Fibroblast of the aortic adventitia (primary cell): ENCODE results near the gene SBNO2. TPM values are rescaled to one million over a fixed set of nuclear protein-coding genes. Genes with fewer than 3 reads are reported as not detected.

Experiments
- DNase-seq: peaks from one replicate; pipeline ENCODE4 v3.0.0-alpha.2; 2010; ENCODE audit warnings: low read depth
- H3K4me3 ChIP-seq: 2 replicates; pipeline ENCODE4 v1.5.1; 2011; ENCODE audit warnings: low read depth, mild to moderate bottlenecking, control low read depth, low read length, moderate library complexity
- total RNA-seq: library from RNA; depleted of rRNA; stranded (reverse); fragments of >200 nt; gene quantifications from 2 replicates; pipeline ENCODE4 v1.2.3, GENCODE V29; 2012; ENCODE audit warnings: low replicate concordance
- TF ChIP-seq, protein P1 (sequence below): IDR thresholded peaks from 2 replicates; pipeline ENCODE4 v1.5.1; 2011; ENCODE audit warnings: mild to moderate bottlenecking, low read length, control low read depth, inconsistent platforms; ENCODE audit not compliant: insufficient read depth

Gene SBNO2
- total RNA-seq, 1 donor = 41.2 TPM

DNA sequence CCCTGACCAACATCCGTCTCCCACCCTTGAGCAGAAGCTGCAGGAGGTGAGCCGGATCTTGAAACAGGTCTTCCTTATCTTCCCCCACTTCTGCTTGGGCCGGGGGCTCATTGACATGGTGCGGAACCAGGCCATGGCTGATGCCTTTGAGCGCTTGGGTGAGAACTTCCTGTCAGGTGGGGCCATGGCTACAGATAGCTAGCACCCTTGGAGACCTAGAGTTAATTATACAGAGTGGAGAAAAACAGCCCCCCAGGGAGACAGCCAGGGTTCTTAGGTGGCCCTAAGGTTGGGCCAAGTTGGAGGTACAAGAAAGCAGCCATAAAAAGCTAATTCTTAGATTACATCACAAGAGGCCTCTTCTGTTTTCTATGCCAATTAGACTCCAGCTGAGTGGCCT lies 116.0 kb downstream of the SBNO2 start:
- TF ChIP-seq, protein P1, sequence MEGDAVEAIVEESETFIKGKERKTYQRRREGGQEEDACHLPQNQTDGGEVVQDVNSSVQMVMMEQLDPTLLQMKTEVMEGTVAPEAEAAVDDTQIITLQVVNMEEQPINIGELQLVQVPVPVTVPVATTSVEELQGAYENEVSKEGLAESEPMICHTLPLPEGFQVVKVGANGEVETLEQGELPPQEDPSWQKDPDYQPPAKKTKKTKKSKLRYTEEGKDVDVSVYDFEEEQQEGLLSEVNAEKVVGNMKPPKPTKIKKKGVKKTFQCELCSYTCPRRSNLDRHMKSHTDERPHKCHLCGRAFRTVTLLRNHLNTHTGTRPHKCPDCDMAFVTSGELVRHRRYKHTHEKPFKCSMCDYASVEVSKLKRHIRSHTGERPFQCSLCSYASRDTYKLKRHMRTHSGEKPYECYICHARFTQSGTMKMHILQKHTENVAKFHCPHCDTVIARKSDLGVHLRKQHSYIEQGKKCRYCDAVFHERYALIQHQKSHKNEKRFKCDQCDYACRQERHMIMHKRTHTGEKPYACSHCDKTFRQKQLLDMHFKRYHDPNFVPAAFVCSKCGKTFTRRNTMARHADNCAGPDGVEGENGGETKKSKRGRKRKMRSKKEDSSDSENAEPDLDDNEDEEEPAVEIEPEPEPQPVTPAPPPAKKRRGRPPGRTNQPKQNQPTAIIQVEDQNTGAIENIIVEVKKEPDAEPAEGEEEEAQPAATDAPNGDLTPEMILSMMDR = no peak
- no peak overlapping the region for H3K4me3 ChIP-seq
- no peak for DNase-seq

Other genes with a start within 250 kb of the SBNO2 start
- gene ARID3A, start 248.2 kb downstream of the SBNO2 start, total RNA-seq = 3.7 and 11.2 TPM in 2 replicates
- 16.5 and 45.0 TPM in 2 replicates for gene WDR18, start 189.9 kb downstream of the SBNO2 start, total RNA-seq
- gene GRIN3B, start 173.8 kb downstream of the SBNO2 start, total RNA-seq = 0.45 and 0.74 TPM in 2 replicates
- gene TMEM259, start 153.1 kb downstream of the SBNO2 start, total RNA-seq = 44.7 and 49.9 TPM in 2 replicates
- not detected in 2 replicates for gene RNU6-2, start 152.7 kb downstream of the SBNO2 start, total RNA-seq
- 96.0 and 101 TPM in 2 replicates for gene CNN2, start 147.7 kb downstream of the SBNO2 start, total RNA-seq
- gene ABCA7, start 134.2 kb downstream of the SBNO2 start, total RNA-seq = 3.5 and 21.6 TPM in 2 replicates
- 0.18 TPM in 1 of 2 replicates, not detected in the other for gene ARHGAP45, start 107.1 kb downstream of the SBNO2 start, total RNA-seq
- gene POLR2E, start 78.9 kb downstream of the SBNO2 start, total RNA-seq = 27.7 and 91.2 TPM in 2 replicates
- 156 and 288 TPM in 2 replicates for gene GPX4, start 70.3 kb downstream of the SBNO2 start, total RNA-seq
- 54.1 and 84.1 TPM in 2 replicates for gene STK11, start 31.5 kb upstream of the SBNO2 start, total RNA-seq
- gene CBARP, start 63.7 kb upstream of the SBNO2 start, total RNA-seq = 2.3 and 3.1 TPM in 2 replicates
- 15.7 and 55.6 TPM in 2 replicates for gene ATP5F1D, start 67.5 kb upstream of the SBNO2 start, total RNA-seq
- gene MIDN, start 74.3 kb upstream of the SBNO2 start, total RNA-seq = 23.2 and 32.5 TPM in 2 replicates
- 245 and 776 TPM in 2 replicates for gene CIRBP, start 95.1 kb upstream of the SBNO2 start, total RNA-seq
- 25.2 and 123 TPM in 2 replicates for gene FAM174C, start 101.3 kb upstream of the SBNO2 start, total RNA-seq
- gene EFNA2, start 111.6 kb upstream of the SBNO2 start, total RNA-seq = not detected in 2 replicates
- 14.6 and 40.7 TPM in 2 replicates for gene NDUFS7, start 209.6 kb upstream of the SBNO2 start, total RNA-seq
- 8.8 and 40.6 TPM in 2 replicates for gene GAMT, start 227.3 kb upstream of the SBNO2 start, total RNA-seq
- gene DAZAP1, start 233.3 kb upstream of the SBNO2 start, total RNA-seq = 17.3 and 43.8 TPM in 2 replicates